ENCODE data around the gene CENPW.

The CENPW gene

GRCh38 chr6:126373344-126373743 is 33.4 kb downstream of the CENPW start:
- DNase-seq (ENCODE audit: low read depth), result no peak

- DNase-seq (ENCODE audit: low read depth), result no peak
Measured at GRCh38 chr6:126374372-126374771, 34.5 kb downstream of the CENPW start.

- no peak for DNase-seq (ENCODE audit: low read depth)
Measured at GRCh38 chr6:126376682-126377081, 36.8 kb downstream of the CENPW start.

GRCh38 chr6:126377594-126378153 is 37.8 kb downstream of the CENPW start:
- no peak for DNase-seq (ENCODE audit: low read depth)

GRCh38 chr6:126380072-126380583 is 40.2 kb downstream of the CENPW start:
- no peak for DNase-seq (ENCODE audit: low read depth)

GRCh38 chr6:126381498-126381897 is 41.6 kb downstream of the CENPW start:
- no peak for DNase-seq (ENCODE audit: low read depth)

GRCh38 chr6:126383203-126383602 is 43.3 kb downstream of the CENPW start:
- DNase-seq (ENCODE audit: low read depth), result no peak

GRCh38 chr6:126385536-126385935 is 45.6 kb downstream of the CENPW start:
- DNase-seq (ENCODE audit: low read depth), result no peak

- no peak for DNase-seq (ENCODE audit: low read depth)
Measured at GRCh38 chr6:126388104-126388598, 48.2 kb downstream of the CENPW start.

GRCh38 chr6:126396131-126396530 is 56.2 kb downstream of the CENPW start:
- DNase-seq (ENCODE audit: low read depth), result no peak
